ENCODE measurements around the gene SLC29A2.

GRCh38 chr11:66337103-66337899 is 34.3 kb downstream of the SLC29A2 start:
- TF ChIP-seq GATA2 (IDR thresholded peaks at IDR 0.05; ENCODE audit: low read depth, low read length) (no peak), GATA3 (IDR thresholded peaks at IDR 0.05; ENCODE audit: low read depth, low read length) (no peak)

Measured in SH-SY5Y (cell line).